GM18526 (cell line): ENCODE data around the gene UGT1A6.

Source experiments
- POLR2A ChIP-seq: IDR thresholded peaks from 3 replicates; pipeline ENCODE4 v1.6.1; 2011; ENCODE audit not compliant: insufficient read length; ENCODE audit errors: extremely low read depth

Gene UGT1A6

GRCh38 chr2:233705911-233706506, 13.3 kb downstream of the UGT1A6 start:
- no peak for TF ChIP-seq POLR2A

- TF ChIP-seq POLR2A, result no peak
Measured at GRCh38 chr2:233706720-233707119, 14.0 kb downstream of the UGT1A6 start.

- TF ChIP-seq POLR2A, result no peak
Measured at GRCh38 chr2:233707940-233708644, 15.4 kb downstream of the UGT1A6 start.

GRCh38 chr2:233708942-233709341, 16.3 kb downstream of the UGT1A6 start:
- no peak for TF ChIP-seq POLR2A

GRCh38 chr2:233711312-233712008, 18.8 kb downstream of the UGT1A6 start:
- no peak for TF ChIP-seq POLR2A

GRCh38 chr2:233712611-233713261, 20.0 kb downstream of the UGT1A6 start, which contains the start of gene UGT1A5:
Gene UGT1A5, plus strand, starts transcription at chr2:233712907. Its CDS starts 85 bp downstream, at chr2:233712992.
- no peak for TF ChIP-seq POLR2A

- TF ChIP-seq POLR2A, result no peak
Measured at GRCh38 chr2:233713262-233713615, 20.5 kb downstream of the UGT1A6 start.

GRCh38 chr2:233714121-233714520, 21.4 kb downstream of the UGT1A6 start:
- TF ChIP-seq POLR2A, result no peak

- TF ChIP-seq POLR2A, result no peak
Measured at GRCh38 chr2:233718552-233718951, 25.9 kb downstream of the UGT1A6 start, which contains the start of gene UGT1A4. Gene UGT1A4, plus strand, starts transcription at chr2:233718736. Its CDS starts 85 bp downstream, at chr2:233718821.

GRCh38 chr2:233728723-233729301, 36.1 kb downstream of the UGT1A6 start, which contains the start of gene UGT1A3:
Gene UGT1A3, plus strand, starts transcription at chr2:233729042. Its CDS starts 85 bp downstream, at chr2:233729127.
- TF ChIP-seq POLR2A, result no peak

- TF ChIP-seq POLR2A, result no peak
Measured at GRCh38 chr2:233740870-233741269, 48.2 kb downstream of the UGT1A6 start.

GRCh38 chr2:233743464-233744259, 51.0 kb downstream of the UGT1A6 start:
- TF ChIP-seq POLR2A, result no peak

GRCh38 chr2:233745073-233745755, 52.5 kb downstream of the UGT1A6 start:
- TF ChIP-seq POLR2A, result no peak
